PC-3 (cell line): ENCODE results near the gene BNIPL. TPM values are rescaled to one million over a fixed set of nuclear protein-coding genes. Genes with fewer than 3 reads are reported as not detected.

Experiments
- ATAC-seq: fragments of 200-7000 bp; cut with Tn5 transposase; 2 replicates; pipeline ENCODE4 v1.9.1; 2020; ENCODE audit warnings: mild to moderate bottlenecking, moderate library complexity
- BruUV-seq: library from RNA; stranded (reverse); fragments of 400-500 nt; replicated peaks from 2 replicates; lab custom pipeline; 2021; lab: Mats Ljungman, UMichigan
- CTCF ChIA-PET: fragments of 300-600 bp; sonication (Branson Sonifier 250); formaldehyde crosslinking; loops from one replicate; lab custom pipeline; 2022; ENCODE audit warnings: antibody characterized with exemption; lab: Charles Lee
- POLR2A ChIA-PET: fragments of 300-600 bp; sonication (Branson Sonifier 250); formaldehyde crosslinking; loops from one replicate; lab custom pipeline; 2022; ENCODE audit warnings: antibody characterized with exemption; ENCODE audit not compliant: unreplicated experiment; lab: Charles Lee
- DNase-seq: peaks from one replicate; pipeline ENCODE4 v3.0.0-alpha.2; 2015
- H2AFZ ChIP-seq: fragments of 300-600 bp; sonication (generic); 2 replicates; pipeline ENCODE4 v1.6.0; 2016; ENCODE audit warnings: antibody characterized with exemption, low read length
- H3F3A ChIP-seq: fragments of 300-600 bp; sonication (generic); one replicate; pipeline ENCODE4 v1.6.0; 2017; ENCODE audit warnings: antibody characterized with exemption, low read length, control low read depth, mild to moderate bottlenecking; ENCODE audit not compliant: unreplicated experiment
- H3K27ac ChIP-seq: fragments of 300-600 bp; sonication (generic); 2 replicates; pipeline ENCODE4 v1.5.1; 2016; ENCODE audit warnings: mild to moderate bottlenecking, low read length
- H3K27me3 ChIP-seq: fragments of 300-600 bp; sonication (generic); 2 replicates; pipeline ENCODE4 v1.6.1; 2016; ENCODE audit warnings: low read length, mixed read lengths
- H3K36me3 ChIP-seq: fragments of 300-600 bp; sonication (generic); 2 replicates; pipeline ENCODE4 v1.6.1; 2016; ENCODE audit warnings: low read depth, mixed run types, low read length, mixed read lengths
- H3K4me1 ChIP-seq: fragments of 300-600 bp; sonication (generic); 2 replicates; pipeline ENCODE4 v1.5.1; 2016; ENCODE audit warnings: low read length; ENCODE audit not compliant: insufficient read depth
- H3K4me2 ChIP-seq: fragments of 300-600 bp; sonication (generic); 2 replicates; pipeline ENCODE4 v1.6.0; 2016; ENCODE audit warnings: low read length
- H3K4me3 ChIP-seq: fragments of 300-600 bp; sonication (generic); 2 replicates; pipeline ENCODE4 v1.5.1; 2016; ENCODE audit warnings: mild to moderate bottlenecking, low read length, mixed read lengths
- H3K79me2 ChIP-seq: fragments of 300-600 bp; sonication (generic); 2 replicates; pipeline ENCODE4 v1.6.1; 2017; ENCODE audit warnings: low read length, mixed read lengths
- H3K9ac ChIP-seq: fragments of 300-600 bp; sonication (generic); 2 replicates; pipeline ENCODE4 v1.6.0; 2016; ENCODE audit warnings: mild to moderate bottlenecking, low read length
- H3K9me2 ChIP-seq: fragments of 300-600 bp; sonication (generic); replicated peaks from 2 replicates; pipeline ENCODE4 v1.6.1; 2016; ENCODE audit warnings: mixed run types, low read length, mixed read lengths
- H3K9me3 ChIP-seq: fragments of 300-600 bp; sonication (generic); 2 replicates; pipeline ENCODE4 v1.6.1; 2016; ENCODE audit warnings: low read length, mixed read lengths
- H4K20me1 ChIP-seq: fragments of 300-600 bp; sonication (generic); 2 replicates; pipeline ENCODE4 v1.6.1; 2016; ENCODE audit warnings: low read length, mixed read lengths
- EZH2 ChIP-seq: fragments of 300-600 bp; sonication (generic); IDR thresholded peaks from one replicate; pipeline ENCODE4 v1.6.1; 2017; ENCODE audit warnings: antibody characterized with exemption, mild to moderate bottlenecking, low read length; ENCODE audit not compliant: unreplicated experiment
- EZH2phosphoT487 ChIP-seq: fragments of 300-600 bp; sonication (generic); IDR thresholded peaks from 2 replicates; pipeline ENCODE4 v1.6.1; 2018; ENCODE audit warnings: mild to moderate bottlenecking, antibody characterized with exemption, low read length, borderline replicate concordance
- intact Hi-C: fragments of 100-400 bp; cut with micrococcal nuclease; formaldehyde crosslinking; loops from 2 replicates; pipeline ENCODE4 v1.9.0; 2023
- total RNA-seq: library from RNA; depleted of rRNA; stranded (reverse); fragments of >200 nt; gene quantifications from 2 replicates; pipeline ENCODE4 v1.2.3, GENCODE V29; 2014; rRNA removed
- TF ChIP-seq, protein P1 (sequence below): fragments of 300-600 bp; sonication (generic); conservative IDR thresholded peaks from 2 replicates; pipeline ENCODE4 v1.5.1; 2017; ENCODE audit warnings: antibody characterized with exemption, low read depth, mild to moderate bottlenecking, low read length

The BNIPL gene
- total RNA-seq, 1 experiment from 2014 or later, result 0.51 TPM

GRCh38 chr1:151085953-151086559, 49.7 kb downstream of the BNIPL start:
- Histone ChIP-seq H3K79me2 (no peaks in the 10 kb centered on the region), H3K4me3 (no peak overlapping the region), H3K27me3 (no peaks in the 10 kb centered on the region), H3K4me2 (no peak overlapping the region), H2AFZ (0 out of 2 replicates have a peak overlapping the region, but pooled peaks have one; percentile 30), H3K9me3 (no peaks in the 10 kb centered on the region), H3F3A (no peaks in the 10 kb centered on the region), H3K9ac (no peak overlapping the region), H3K27ac (no peak overlapping the region), H3K9me2 (no peaks in the 10 kb centered on the region), H3K4me1 (no peaks in the 10 kb centered on the region), H4K20me1 (no peaks in the 10 kb centered on the region), H3K36me3 (no peaks in the 10 kb centered on the region)
- TF ChIP-seq, protein P1, sequence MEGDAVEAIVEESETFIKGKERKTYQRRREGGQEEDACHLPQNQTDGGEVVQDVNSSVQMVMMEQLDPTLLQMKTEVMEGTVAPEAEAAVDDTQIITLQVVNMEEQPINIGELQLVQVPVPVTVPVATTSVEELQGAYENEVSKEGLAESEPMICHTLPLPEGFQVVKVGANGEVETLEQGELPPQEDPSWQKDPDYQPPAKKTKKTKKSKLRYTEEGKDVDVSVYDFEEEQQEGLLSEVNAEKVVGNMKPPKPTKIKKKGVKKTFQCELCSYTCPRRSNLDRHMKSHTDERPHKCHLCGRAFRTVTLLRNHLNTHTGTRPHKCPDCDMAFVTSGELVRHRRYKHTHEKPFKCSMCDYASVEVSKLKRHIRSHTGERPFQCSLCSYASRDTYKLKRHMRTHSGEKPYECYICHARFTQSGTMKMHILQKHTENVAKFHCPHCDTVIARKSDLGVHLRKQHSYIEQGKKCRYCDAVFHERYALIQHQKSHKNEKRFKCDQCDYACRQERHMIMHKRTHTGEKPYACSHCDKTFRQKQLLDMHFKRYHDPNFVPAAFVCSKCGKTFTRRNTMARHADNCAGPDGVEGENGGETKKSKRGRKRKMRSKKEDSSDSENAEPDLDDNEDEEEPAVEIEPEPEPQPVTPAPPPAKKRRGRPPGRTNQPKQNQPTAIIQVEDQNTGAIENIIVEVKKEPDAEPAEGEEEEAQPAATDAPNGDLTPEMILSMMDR, result no peak
- TF ChIP-seq EZH2 (no peak), EZH2phosphoT487 (no peak)
- DNase-seq, result no peak
- BruUV-seq, result no TSS peak
- ATAC-seq, result no peak
- ChIA-PET POLR2A (no interaction called here), CTCF (interaction anchor here (1.1 kb wide), 1 partner anchor 15 kb away, joined by 3 read pairs; the partner anchor contains the start of gene GABPB2)
- intact Hi-C loops, result no loop called here

Other genes with a start within 250 kb of the BNIPL start
- gene CTSK, start 228.3 kb upstream of the BNIPL start, total RNA-seq, result 2.0 and 5.6 TPM in 2 replicates
- gene ARNT, start 160.0 kb upstream of the BNIPL start, total RNA-seq, result 16.7 and 18.5 TPM in 2 replicates
- gene CTXND2, start 149.4 kb upstream of the BNIPL start, total RNA-seq, result not detected in 2 replicates
- gene SETDB1, start 110.2 kb upstream of the BNIPL start, total RNA-seq, result 35.4 and 42.4 TPM in 2 replicates
- 176 TPM in 2 replicates for gene CERS2, start 61.8 kb upstream of the BNIPL start, total RNA-seq
- gene ANXA9, start 54.3 kb upstream of the BNIPL start, total RNA-seq, result 0.18 and 0.75 TPM in 2 replicates
- 6.3 and 7.8 TPM in 2 replicates for gene MINDY1, start 29.7 kb upstream of the BNIPL start, total RNA-seq
- 19.4 and 20.3 TPM in 2 replicates for gene PRUNE1, start 28.1 kb upstream of the BNIPL start, total RNA-seq
- 2.8 and 3.8 TPM in 2 replicates for gene C1orf56, start 11.2 kb downstream of the BNIPL start, total RNA-seq
- gene CDC42SE1, start 23.0 kb downstream of the BNIPL start, total RNA-seq, result 60.8 and 61.4 TPM in 2 replicates
- gene MLLT11, start 23.8 kb downstream of the BNIPL start, total RNA-seq, result 12.3 and 14.1 TPM in 2 replicates
- gene GABPB2, start 34.2 kb downstream of the BNIPL start, total RNA-seq, result 6.4 and 6.9 TPM in 2 replicates
- gene SEMA6C, start 110.0 kb downstream of the BNIPL start, total RNA-seq, result 2.0 and 2.8 TPM in 2 replicates
- gene TNFAIP8L2, start 120.1 kb downstream of the BNIPL start, total RNA-seq, result not detected in 2 replicates
- 6.3 and 7.5 TPM in 2 replicates for gene LYSMD1, start 129.3 kb downstream of the BNIPL start, total RNA-seq
- 80.3 and 82.4 TPM in 2 replicates for gene SCNM1, start 129.6 kb downstream of the BNIPL start, total RNA-seq
- 1.8 and 2.7 TPM in 2 replicates for gene TMOD4, start 139.4 kb downstream of the BNIPL start, total RNA-seq
- 75.1 and 94.7 TPM in 2 replicates for gene VPS72, start 153.6 kb downstream of the BNIPL start, total RNA-seq
- gene PIP5K1A, start 162.0 kb downstream of the BNIPL start, total RNA-seq, result 63.3 and 78.3 TPM in 2 replicates
- gene PSMD4, start 218.1 kb downstream of the BNIPL start, total RNA-seq, result 404 and 469 TPM in 2 replicates
- gene ZNF687, start 245.7 kb downstream of the BNIPL start, total RNA-seq, result 24.6 and 30.3 TPM in 2 replicates